Parathyroid adenoma (tissue), 2 donors: ENCODE measurements around the gene B9D2.

ENCODE experiments used
- H2AFZ ChIP-seq: fragments of 300-600 bp; sonication (generic); one replicate; pipeline ENCODE4 v1.7.0; 2017; ENCODE audit warnings: antibody characterized with exemption, mild to moderate bottlenecking
- H3K27ac ChIP-seq: fragments of 300-600 bp; sonication (generic); one replicate; pipeline ENCODE4 v1.7.0; 2017
- H3K27me3 ChIP-seq: fragments of 300-600 bp; sonication (generic); one replicate; pipeline ENCODE4 v1.7.0; 2017; ENCODE audit warnings: low read length; ENCODE audit not compliant: control insufficient read depth, insufficient read depth
- H3K36me3 ChIP-seq: fragments of 300-600 bp; sonication (generic); one replicate; pipeline ENCODE4 v1.7.0; 2017; ENCODE audit warnings: low read length; ENCODE audit not compliant: control insufficient read depth, insufficient read depth
- H3K4me1 ChIP-seq: fragments of 300-600 bp; sonication (generic); one replicate; pipeline ENCODE4 v1.7.0; 2017; ENCODE audit warnings: control low read depth
- H3K4me2 ChIP-seq: fragments of 300-600 bp; sonication (generic); one replicate; pipeline ENCODE4 v1.7.0; 2017; ENCODE audit warnings: low read length
- H3K4me3 ChIP-seq: fragments of 300-600 bp; sonication (generic); one replicate; pipeline ENCODE4 v1.7.0; 2017; ENCODE audit warnings: low read depth, low read length
- H3K79me2 ChIP-seq: fragments of 300-600 bp; sonication (generic); one replicate; pipeline ENCODE4 v1.7.0; 2017; ENCODE audit warnings: control low read depth
- H3K9ac ChIP-seq: fragments of 300-600 bp; sonication (generic); one replicate; pipeline ENCODE4 v1.7.0; 2017; ENCODE audit warnings: mild to moderate bottlenecking
- H3K9me3 ChIP-seq: fragments of 300-600 bp; sonication (generic); one replicate; pipeline ENCODE4 v1.7.0; 2017; ENCODE audit warnings: low read length; ENCODE audit not compliant: control insufficient read depth
- CTCF ChIP-seq: fragments of 300-600 bp; sonication (generic); IDR thresholded peaks from one replicate; pipeline ENCODE4 v1.7.0; 2017; ENCODE audit warnings: antibody characterized with exemption, mild to moderate bottlenecking
- donor health status: primary hyperparathyroidism.

B9D2 gene

GRCh38 chr19:41363753-41364523 lies at the start of gene B9D2:
Gene B9D2 (minus strand): TSS chr19:41364149. CDS start chr19:41363519, 630 bp downstream.
- Histone ChIP-seq H3K4me2 (peak within 1 kb of the TSS; percentile 99), H3K79me2 (peaks cover 37% of the 10 kb centered on the region), H3K27me3 (no peaks in the 10 kb centered on the region), H3K9ac (peak within 1 kb of the TSS; percentile 43), H3K9me3 (no peaks in the 10 kb centered on the region), H2AFZ (peak within 1 kb of the TSS; percentile 88), H3K36me3 (no peaks in the 10 kb centered on the region), H3K4me3 (peak within 1 kb of the TSS; percentile 100), H3K27ac (peak within 1 kb of the TSS; percentile 96), H3K4me1 (no peaks in the 10 kb centered on the region)
- TF ChIP-seq CTCF, result no peak

GRCh38 chr19:41412953-41413352 lies 49.0 kb upstream of the B9D2 start:
- no peaks in the 10 kb centered on the region for H3K9me3 ChIP-seq
- H3K27me3 ChIP-seq, result no peaks in the 10 kb centered on the region
- no peaks in the 10 kb centered on the region for H3K36me3 ChIP-seq
- H3K4me1 ChIP-seq, result peaks cover 29% of the 10 kb centered on the region
- H3K4me2 ChIP-seq, result no peak overlapping the region
- no peak overlapping the region for H2AFZ ChIP-seq
- H3K79me2 ChIP-seq, result peaks cover 9% of the 10 kb centered on the region
- H3K4me3 ChIP-seq, result no peak overlapping the region
- H3K27ac ChIP-seq, result no peak overlapping the region
- no peak overlapping the region for H3K9ac ChIP-seq
- TF ChIP-seq CTCF, result no peak

- Histone ChIP-seq H3K36me3 (no peaks in the 10 kb centered on the region), H3K9ac (no peak overlapping the region), H3K9me3 (no peaks in the 10 kb centered on the region), H3K4me2 (no peak overlapping the region), H3K27me3 (no peaks in the 10 kb centered on the region), H3K4me3 (no peak overlapping the region), H3K4me1 (peaks cover 29% of the 10 kb centered on the region), H3K79me2 (peaks cover 9% of the 10 kb centered on the region), H3K27ac (no peak overlapping the region), H2AFZ (no peak overlapping the region)
- TF ChIP-seq CTCF, result no peak
Observed at GRCh38 chr19:41411968-41412265, 48.0 kb upstream of the B9D2 start.

- H3K27ac ChIP-seq, result no peak overlapping the region
- H3K4me1 ChIP-seq, result peaks cover 29% of the 10 kb centered on the region
- H3K79me2 ChIP-seq, result peaks cover 9% of the 10 kb centered on the region
- H2AFZ ChIP-seq, result no peak overlapping the region
- H3K27me3 ChIP-seq, result no peaks in the 10 kb centered on the region
- no peak overlapping the region for H3K9ac ChIP-seq
- H3K36me3 ChIP-seq, result no peaks in the 10 kb centered on the region
- no peak for TF ChIP-seq CTCF
- H3K4me2 ChIP-seq, result no peak overlapping the region
- no peaks in the 10 kb centered on the region for H3K9me3 ChIP-seq
- no peak overlapping the region for H3K4me3 ChIP-seq
Observed at GRCh38 chr19:41411100-41411967, 47.4 kb upstream of the B9D2 start.
